H9 (cell line): ENCODE results near the gene ZC3HAV1. TPM values are rescaled to one million over a fixed set of nuclear protein-coding genes. Genes with fewer than 3 reads are reported as not detected.

Experiments used
- DNase-seq: peaks from one replicate; pipeline ENCODE4 v3.0.0-alpha.2; 2017
- H2AFZ ChIP-seq: one replicate; pipeline ENCODE4 v1.6.1; 2013; ENCODE audit warnings: mild to moderate bottlenecking, low read length, control low read depth, moderate library complexity
- H2AK5ac ChIP-seq: 2 replicates; pipeline ENCODE4 v1.6.1; 2013; ENCODE audit warnings: low read length, control low read depth, mixed read lengths; ENCODE audit not compliant: insufficient read length
- H2BK120ac ChIP-seq: one replicate; pipeline ENCODE4 v1.6.1; 2013; ENCODE audit warnings: low read depth, mild to moderate bottlenecking, low read length, control low read depth, inconsistent platforms; ENCODE audit not compliant: poor library complexity, severe bottlenecking
- H2BK12ac ChIP-seq: 2 replicates; pipeline ENCODE4 v1.6.1; 2013; ENCODE audit warnings: low read length, control low read depth, mixed read lengths, low read depth; ENCODE audit not compliant: insufficient read length
- H2BK15ac ChIP-seq: 2 replicates; pipeline ENCODE4 v1.6.1; 2013; ENCODE audit warnings: low read depth, low read length, control low read depth
- H2BK20ac ChIP-seq: one replicate; pipeline ENCODE4 v1.6.1; 2013; ENCODE audit warnings: low read depth, mild to moderate bottlenecking, low read length, control low read depth, inconsistent platforms; ENCODE audit not compliant: poor library complexity, severe bottlenecking
- H2BK5ac ChIP-seq: 2 replicates; pipeline ENCODE4 v1.6.1; 2013; ENCODE audit warnings: low read length, control low read depth, mixed read lengths; ENCODE audit not compliant: insufficient read length
- H3K14ac ChIP-seq: 2 replicates; pipeline ENCODE4 v1.6.1; 2013; ENCODE audit warnings: low read length, control low read depth; ENCODE audit not compliant: insufficient read depth
- H3K18ac ChIP-seq: 2 replicates; pipeline ENCODE4 v1.6.1; 2013; ENCODE audit warnings: low read depth, mild to moderate bottlenecking, mixed read lengths, low read length, control low read depth; ENCODE audit not compliant: insufficient read length
- H3K23ac ChIP-seq: 2 replicates; pipeline ENCODE4 v1.6.1; 2013; ENCODE audit warnings: low read length, control low read depth, mixed read lengths, low read depth; ENCODE audit not compliant: insufficient read length
- H3K23me2 ChIP-seq: 2 replicates; pipeline ENCODE4 v1.6.1; 2013; ENCODE audit warnings: low read depth, mild to moderate bottlenecking, mixed read lengths, low read length, control low read depth; ENCODE audit not compliant: insufficient read length, poor library complexity, severe bottlenecking
- H3K27ac ChIP-seq: 2 replicates; pipeline ENCODE4 v1.5.1; 2013; ENCODE audit warnings: low read length, control low read depth, mixed read lengths, low read depth; ENCODE audit not compliant: insufficient read length
- H3K27me3 ChIP-seq: 2 replicates; pipeline ENCODE4 v1.6.1; 2013; ENCODE audit warnings: low read length, control low read depth, inconsistent platforms; ENCODE audit not compliant: insufficient read depth
- H3K4ac ChIP-seq: 2 replicates; pipeline ENCODE4 v1.6.1; 2013; ENCODE audit warnings: low read depth, mild to moderate bottlenecking, control low read depth, inconsistent platforms, low read length, moderate library complexity
- H3K4me1 ChIP-seq: 2 replicates; pipeline ENCODE4 v1.6.1; 2013; ENCODE audit warnings: low read length, control low read depth, inconsistent platforms; ENCODE audit not compliant: insufficient read depth
- H3K4me2 ChIP-seq: 2 replicates; pipeline ENCODE4 v1.6.1; 2013; ENCODE audit warnings: low read length, control low read depth, mixed read lengths; ENCODE audit not compliant: insufficient read length, insufficient read depth
- H3K56ac ChIP-seq: 2 replicates; pipeline ENCODE4 v1.6.1; 2013; ENCODE audit warnings: low read depth, mild to moderate bottlenecking, mixed read lengths, low read length, control low read depth; ENCODE audit not compliant: insufficient read length
- H3K79me1 ChIP-seq: 2 replicates; pipeline ENCODE4 v1.6.1; 2013; ENCODE audit warnings: low read depth, mild to moderate bottlenecking, moderate library complexity, low read length, control low read depth, inconsistent platforms; ENCODE audit not compliant: insufficient read depth, poor library complexity, severe bottlenecking
- H3K79me2 ChIP-seq: 2 replicates; pipeline ENCODE4 v1.6.1; 2013; ENCODE audit warnings: low read length, control low read depth, inconsistent platforms; ENCODE audit not compliant: insufficient read depth
- H3K9ac ChIP-seq: 2 replicates; pipeline ENCODE4 v1.6.1; 2013; ENCODE audit warnings: low read length, control low read depth, mixed read lengths; ENCODE audit not compliant: insufficient read length; ENCODE audit errors: extremely low read depth
- H3K9me3 ChIP-seq: one replicate; pipeline ENCODE4 v1.6.1; 2013; ENCODE audit warnings: low read depth, low read length, inconsistent platforms; ENCODE audit not compliant: control insufficient read depth
- H3T11ph ChIP-seq: one replicate; pipeline ENCODE4 v1.6.1; 2013; ENCODE audit warnings: mild to moderate bottlenecking, low read length, control low read depth, inconsistent platforms
- H4K20me1 ChIP-seq: one replicate; pipeline ENCODE4 v1.6.1; 2013; ENCODE audit not compliant: control insufficient read depth, insufficient read length, insufficient read depth
- H4K5ac ChIP-seq: 2 replicates; pipeline ENCODE4 v1.6.1; 2013; ENCODE audit warnings: low read depth, mild to moderate bottlenecking, mixed read lengths, low read length, control low read depth; ENCODE audit not compliant: insufficient read length
- H4K8ac ChIP-seq: replicated peaks from 2 replicates; pipeline ENCODE4 v1.6.1; 2013; ENCODE audit warnings: low read length, control low read depth, mixed read lengths, low read depth; ENCODE audit not compliant: insufficient read length
- H4K91ac ChIP-seq: 2 replicates; pipeline ENCODE4 v1.6.1; 2013; ENCODE audit warnings: low read depth, mild to moderate bottlenecking, moderate library complexity, mixed read lengths, low read length, control low read depth; ENCODE audit not compliant: insufficient read length
- H3K27ac Mint-ChIP-seq, 3 experiments: 2 replicates in 2 of 3; 3 replicates in 1 of 3; pipeline ENCODE4 v1.8.0; 2020 to 2021; ENCODE audit warnings: mixed read lengths in 3 of 3, mild to moderate bottlenecking in 1 of 3, moderate library complexity in 1 of 3
- H3K27me3 Mint-ChIP-seq: 2 replicates; pipeline ENCODE4 v1.8.0; 2021; ENCODE audit warnings: low read depth, mild to moderate bottlenecking, moderate library complexity, mixed read lengths
- H3K36me3 Mint-ChIP-seq, 3 experiments: 2 replicates in 2 of 3; 3 replicates in 1 of 3; pipeline ENCODE4 v1.8.0; 2020 to 2021; ENCODE audit warnings: low read depth in 3 of 3, mixed read lengths in 3 of 3; ENCODE audit not compliant: insufficient read depth in 1 of 3
- H3K4me1 Mint-ChIP-seq, 2 experiments: 2 replicates each; pipeline ENCODE4 v1.8.0; 2020; ENCODE audit warnings: mixed read lengths in 2 of 2
- H3K4me3 Mint-ChIP-seq, 2 experiments: 2 replicates in 1 of 2; 3 replicates in 1 of 2; pipeline ENCODE4 v1.8.0; 2020 to 2021; ENCODE audit warnings: mild to moderate bottlenecking in 2 of 2, mixed read lengths in 2 of 2, moderate library complexity in 1 of 2
- H3K9me3 Mint-ChIP-seq, 2 experiments: 2 replicates in 1 of 2; 3 replicates in 1 of 2; pipeline ENCODE4 v1.8.0; 2020; ENCODE audit warnings: mild to moderate bottlenecking in 2 of 2, mixed read lengths in 2 of 2, moderate library complexity in 1 of 2
- CTCF ChIP-seq: fragments of 200-600 bp; sonication (generic); conservative IDR thresholded peaks from 3 replicates; pipeline ENCODE4 v1.8.0; 2021; ENCODE audit warnings: antibody characterized with exemption, mild to moderate bottlenecking
- WGBS: extraction: QIAGEN DNeasy Blood & Tissue Kit; methylation state at CpG from one replicate; pipeline ENCODE4 v1.1.7; 2013; ENCODE audit warnings: missing lambda C conversion rate, low lambda C conversion rate, mixed read lengths; ENCODE audit not compliant: insufficient read length; ENCODE audit errors: extremely low coverage; 5-methylcytosine and 5-hydroxymethylcytosine counted together
- total RNA-seq: library from RNA; stranded (reverse); gene quantifications from 2 replicates; pipeline ENCODE4 v1.2.1, GENCODE V29; 2021

ZC3HAV1 gene
- total RNA-seq, 1 experiment from 2014 or later, result 32.8 TPM

- Histone ChIP-seq H4K8ac (no peak overlapping the region), H2BK12ac (no peak overlapping the region), H3K4me1 (peaks cover 2% of the 10 kb centered on the region; the same call in 1 of the 2 replicates), H3K79me1 (no peaks in the 10 kb centered on the region), H3K14ac (no peak overlapping the region), H3K56ac (no peak overlapping the region), H3K23me2 (peaks cover 7% of the 10 kb centered on the region), H3K27ac (no peak overlapping the region), H2BK15ac (no peak overlapping the region), H3K27me3 (no peaks in the 10 kb centered on the region), H3T11ph (no peak overlapping the region), H3K18ac (no peak overlapping the region), H2AFZ (no peak overlapping the region), H3K23ac (no peak overlapping the region), H2BK120ac (no peak overlapping the region), H3K4me2 (no peak overlapping the region), H4K20me1 (no peaks in the 10 kb centered on the region), H2BK5ac (no peak overlapping the region), H3K9ac (no peak overlapping the region), H4K5ac (no peak overlapping the region), H3K79me2 (no peaks in the 10 kb centered on the region), H4K91ac (no peak overlapping the region), H2BK20ac (no peak overlapping the region), H3K4ac (no peak overlapping the region), H3K9me3 (no peaks in the 10 kb centered on the region), H2AK5ac (no peak overlapping the region)
- Mint-ChIP-seq H3K9me3 (no peaks in the 10 kb centered on the region; a peak in 1 of 5 replicates), H3K36me3 (no peaks in the 10 kb centered on the region; a peak in 1 of 7 replicates), H3K27me3 (peaks cover 2% of the 10 kb centered on the region; the same call in 1 of the 2 replicates), H3K27ac (no peak overlapping the region), H3K4me1 (peaks cover 12 to 16% of the 10 kb centered on the region in 2 experiments), H3K4me3 (no peak overlapping the region)
- no peak for DNase-seq
- no CpG with 5 or more reads among the region's 2 CpGs for WGBS
- TF ChIP-seq CTCF, result no peak
Observed at GRCh38 chr7:139038691-139039090, 70.8 kb downstream of the ZC3HAV1 start.
